GM12801 (cell line): ENCODE data around the gene GNG2.

Experiments
- CTCF ChIP-seq: IDR thresholded peaks from one replicate; pipeline ENCODE4 v1.5.1; 2011; ENCODE audit warnings: control low read depth; ENCODE audit not compliant: insufficient read length; ENCODE audit errors: extremely low read depth

Gene GNG2

DNA sequence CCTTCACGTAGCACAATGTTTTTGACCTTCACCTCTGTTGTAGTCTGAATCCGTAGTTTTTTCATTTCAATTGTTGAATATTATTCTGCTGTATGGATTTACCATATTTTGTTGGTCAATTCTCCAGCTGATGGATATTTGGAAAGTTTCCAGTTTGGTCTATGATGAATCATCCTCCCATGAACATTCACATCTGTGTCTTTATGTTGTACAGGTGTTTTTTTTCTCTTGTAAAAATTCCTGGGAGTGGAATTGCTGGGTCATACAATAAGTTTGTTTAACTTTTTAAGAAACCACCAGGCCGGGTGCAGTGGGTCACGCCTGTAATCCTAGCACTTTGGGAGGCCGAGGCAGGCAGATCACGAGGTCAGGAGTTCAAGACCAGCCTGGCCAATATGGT lies 36.7 kb upstream of the GNG2 start:
- TF ChIP-seq CTCF, result no peak

GRCh38 chr14:51824191-51824590 lies 36.2 kb upstream of the GNG2 start:
- no peak for TF ChIP-seq CTCF

GRCh38 chr14:51825926-51826325 lies 34.5 kb upstream of the GNG2 start:
- TF ChIP-seq CTCF, result no peak

DNA sequence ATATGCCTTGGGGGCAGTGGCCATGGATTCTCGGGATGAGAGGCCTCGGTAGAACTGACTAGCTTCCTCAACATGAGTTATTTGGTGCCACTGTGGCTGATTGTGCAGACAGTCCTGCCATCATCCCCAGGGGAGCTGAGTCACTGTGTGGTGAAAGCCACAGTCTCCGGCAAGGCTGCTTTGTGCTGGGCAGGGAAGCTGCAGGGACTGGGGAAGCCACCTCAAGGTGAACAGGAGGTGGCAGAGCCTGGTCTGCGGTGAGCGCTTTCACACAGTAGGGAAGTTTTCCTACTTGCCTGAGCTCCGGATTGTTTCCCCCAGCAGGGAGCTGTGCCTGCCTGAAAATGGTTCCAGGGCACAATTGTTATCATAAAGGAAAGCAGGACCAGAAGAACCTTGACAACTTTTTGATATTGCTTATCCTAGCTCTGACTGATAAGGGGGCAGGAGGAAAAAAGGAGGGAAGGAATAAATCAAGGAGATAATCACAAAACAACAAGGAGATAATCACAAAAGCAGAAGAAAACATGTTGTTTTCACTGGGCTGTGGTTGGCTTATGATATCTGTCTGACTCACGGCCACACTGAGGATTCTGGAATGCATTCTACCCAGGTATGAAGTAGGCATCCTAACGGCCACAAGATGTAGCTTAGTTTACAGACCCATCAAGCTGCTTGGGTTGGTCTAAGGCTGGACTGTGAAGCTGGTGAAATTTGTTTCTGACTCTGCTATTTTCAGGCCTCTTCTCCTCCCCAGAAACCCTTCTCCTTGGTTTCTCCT lies 32.2 kb upstream of the GNG2 start:
- TF ChIP-seq CTCF, result no peak

DNA sequence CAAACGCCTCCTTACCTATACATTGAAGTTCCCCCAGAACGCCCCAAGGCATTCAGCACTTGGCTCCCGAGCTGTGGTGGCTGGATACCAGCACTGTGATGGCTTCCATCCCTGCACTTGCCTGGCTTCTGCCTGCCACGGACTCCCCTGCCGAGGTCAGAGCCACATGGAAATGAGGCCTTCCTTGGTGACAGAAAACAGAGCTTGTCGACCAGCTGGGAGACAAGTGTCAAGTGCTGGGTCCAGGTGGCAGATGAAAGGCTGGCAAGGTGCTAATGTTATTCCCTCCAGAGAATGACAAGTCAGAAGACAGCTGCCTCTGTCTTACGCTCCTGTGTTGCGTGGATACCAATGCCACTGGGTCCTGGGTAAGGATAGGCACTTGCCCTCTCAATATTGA lies 26.2 kb upstream of the GNG2 start:
- no peak for TF ChIP-seq CTCF

DNA sequence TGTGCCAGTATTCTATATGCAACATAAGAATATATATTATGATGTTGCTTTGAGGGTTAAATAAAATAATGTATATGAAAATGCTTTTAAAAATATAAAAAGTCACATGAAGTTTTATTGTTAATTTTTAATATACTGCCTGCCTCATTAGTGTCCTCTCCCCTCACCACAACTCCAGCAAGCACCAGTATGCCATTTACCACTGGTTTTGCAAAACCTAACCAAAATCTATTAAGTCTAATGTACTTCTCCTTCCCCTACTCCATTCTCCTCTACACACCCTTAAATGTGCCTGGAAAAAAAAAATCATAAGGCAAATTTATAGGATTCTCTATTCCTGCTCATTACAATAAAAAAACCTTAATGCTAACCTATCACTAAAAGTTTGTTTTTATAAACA lies 24.0 kb upstream of the GNG2 start:
- TF ChIP-seq CTCF, result no peak

DNA sequence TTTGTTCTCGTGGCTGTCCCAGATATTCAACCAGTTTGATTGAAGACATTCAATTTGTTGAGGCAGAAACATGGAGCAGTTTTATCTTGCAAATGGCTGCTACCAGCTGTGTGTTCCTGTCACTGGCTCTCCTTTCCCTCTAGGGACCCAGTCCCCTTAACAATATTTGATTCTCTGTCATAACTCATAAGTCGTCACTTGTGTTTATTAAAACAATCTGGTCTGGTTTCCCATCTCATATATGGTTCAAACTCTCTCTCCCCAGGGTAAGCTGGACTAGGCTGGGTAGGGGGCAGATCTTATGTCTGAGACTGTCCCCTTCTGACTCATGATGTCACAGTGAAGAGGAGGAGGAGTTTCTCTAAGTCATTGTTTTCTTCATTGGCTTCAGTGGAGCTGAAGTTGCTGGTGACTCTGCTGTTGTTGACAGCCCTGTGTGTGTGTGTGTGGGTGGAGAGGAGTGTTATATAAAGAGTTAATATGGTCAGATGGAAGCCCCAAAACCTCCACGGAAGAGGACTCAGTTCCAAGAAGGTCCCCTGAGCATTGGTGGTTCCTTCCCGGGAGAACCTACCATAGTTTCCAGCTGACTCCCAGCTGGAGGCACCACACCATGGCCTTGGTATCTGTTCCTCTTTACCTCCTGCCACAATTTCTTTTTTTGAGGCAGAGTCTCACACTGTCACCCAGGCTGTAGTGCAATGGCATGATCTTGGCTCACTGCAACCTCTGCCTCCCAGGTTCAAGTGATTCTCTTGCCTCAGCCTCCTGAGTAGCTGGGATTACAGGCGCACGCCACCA lies 16.1 kb upstream of the GNG2 start:
- no peak for TF ChIP-seq CTCF
